ENCODE measurements around the gene TBPL2.

- no peak for TF ChIP-seq CTCF (IDR thresholded peaks at IDR 0.05 in 4 of 5, conservative IDR thresholded peaks at IDR 0.05 in 1 of 5)
- no peak for TF ChIP-seq POLR2A (IDR thresholded peaks at IDR 0.05)
These were observed 26.9 kb upstream of the TBPL2 start for GRCh38 chr14:55467307-55467706.
